ENCODE results near the gene CHST11.

The CHST11 gene

GRCh38 chr12:104471336-104471735, 14.6 kb downstream of the CHST11 start:
- Histone ChIP-seq H3F3A (ENCODE audit: control insufficient read depth, insufficient read depth) (0 out of 2 replicates have a peak, but pooled peaks cover under 1% of the 10 kb centered on the region), H3K9me2 (replicated peaks; ENCODE audit: control insufficient read depth, low read length) (no peaks in the 10 kb centered on the region), H3K4me3 (ENCODE audit: low read length) (no peak overlapping the region), H3K36me3 (ENCODE audit: control insufficient read depth, low read length) (no peaks in the 10 kb centered on the region), H4K20me1 (ENCODE audit: control insufficient read depth, insufficient read depth, low read depth, low read length) (no peaks in the 10 kb centered on the region), H3K27ac (ENCODE audit: low read depth, low read length) (no peak overlapping the region), H3K4me2 (ENCODE audit: low read length) (peak overlapping the region; percentile 14; the same call in 1 of the 2 replicates), H3K9me3 (ENCODE audit: control insufficient read depth, insufficient read depth, low read length) (no peaks in the 10 kb centered on the region), H3K79me2 (ENCODE audit: control insufficient read depth, low read length) (peaks cover 52% of the 10 kb centered on the region), H3K4me1 (ENCODE audit: control insufficient read depth, low read length) (peaks cover 73% of the 10 kb centered on the region), H3K27me3 (ENCODE audit: control insufficient read depth, low read length) (no peaks in the 10 kb centered on the region)
- TF ChIP-seq CTCF (IDR thresholded peaks at IDR 0.05; ENCODE audit: low read depth, low read length, poor library complexity, severe bottlenecking) (no peak), EZH2phosphoT487 (IDR thresholded peaks at IDR 0.05; ENCODE audit: borderline replicate concordance, low read length) (no peak)

GRCh38 chr12:104472748-104473147, 16.0 kb downstream of the CHST11 start:
- H3K4me3 ChIP-seq (ENCODE audit: low read length) = peak overlapping the region; percentile 57
- no peaks in the 10 kb centered on the region for H3K27me3 ChIP-seq (ENCODE audit: control insufficient read depth, low read length)
- peaks cover 46% of the 10 kb centered on the region for H3K79me2 ChIP-seq (ENCODE audit: control insufficient read depth, low read length)
- no peaks in the 10 kb centered on the region for H4K20me1 ChIP-seq (ENCODE audit: control insufficient read depth, insufficient read depth, low read depth, low read length)
- TF ChIP-seq CTCF (IDR thresholded peaks at IDR 0.05; ENCODE audit: low read depth, low read length, poor library complexity, severe bottlenecking) (no peak), EZH2phosphoT487 (IDR thresholded peaks at IDR 0.05; ENCODE audit: borderline replicate concordance, low read length) (no peak)
- H3F3A ChIP-seq (ENCODE audit: control insufficient read depth, insufficient read depth) = 0 out of 2 replicates have a peak, but pooled peaks cover 5% of the 10 kb centered on the region
- peak overlapping the region; percentile 69 for H3K27ac ChIP-seq (ENCODE audit: low read depth, low read length)
- H3K4me2 ChIP-seq (ENCODE audit: low read length) = peak overlapping the region; percentile 75
- no peaks in the 10 kb centered on the region for H3K9me2 ChIP-seq (replicated peaks; ENCODE audit: control insufficient read depth, low read length)
- H3K9me3 ChIP-seq (ENCODE audit: control insufficient read depth, insufficient read depth, low read length) = no peaks in the 10 kb centered on the region
- peaks cover 76% of the 10 kb centered on the region for H3K4me1 ChIP-seq (ENCODE audit: control insufficient read depth, low read length)
- no peaks in the 10 kb centered on the region for H3K36me3 ChIP-seq (ENCODE audit: control insufficient read depth, low read length)

- TF ChIP-seq CTCF (IDR thresholded peaks at IDR 0.05; ENCODE audit: low read depth, low read length, poor library complexity, severe bottlenecking) (no peak), EZH2phosphoT487 (IDR thresholded peaks at IDR 0.05; ENCODE audit: borderline replicate concordance, low read length) (no peak)
- Histone ChIP-seq H3K36me3 (ENCODE audit: control insufficient read depth, low read length) (no peaks in the 10 kb centered on the region), H3K27ac (ENCODE audit: low read depth, low read length) (peak overlapping the region; percentile 69), H3K9me2 (replicated peaks; ENCODE audit: control insufficient read depth, low read length) (no peaks in the 10 kb centered on the region), H3F3A (ENCODE audit: control insufficient read depth, insufficient read depth) (peaks cover 9% of the 10 kb centered on the region; the same call in 1 of the 2 replicates), H3K79me2 (ENCODE audit: control insufficient read depth, low read length) (peaks cover 39% of the 10 kb centered on the region), H3K27me3 (ENCODE audit: control insufficient read depth, low read length) (no peaks in the 10 kb centered on the region), H3K4me1 (ENCODE audit: control insufficient read depth, low read length) (peaks cover 81% of the 10 kb centered on the region), H3K9me3 (ENCODE audit: control insufficient read depth, insufficient read depth, low read length) (no peaks in the 10 kb centered on the region), H4K20me1 (ENCODE audit: control insufficient read depth, insufficient read depth, low read depth, low read length) (no peaks in the 10 kb centered on the region), H3K4me2 (ENCODE audit: low read length) (peak overlapping the region; percentile 75), H3K4me3 (ENCODE audit: low read length) (peak overlapping the region; percentile 57)
Measured at GRCh38 chr12:104473374-104473983, 16.7 kb downstream of the CHST11 start.

Measured in DOHH2 (cell line).